ENCODE results near the gene ZMYND8. TPM values are rescaled to one million over a fixed set of nuclear protein-coding genes. Genes with fewer than 3 reads are reported as not detected.

Gene ZMYND8
- total RNA-seq, 1 donor from 2014 or later = 13.6 TPM

DNA sequence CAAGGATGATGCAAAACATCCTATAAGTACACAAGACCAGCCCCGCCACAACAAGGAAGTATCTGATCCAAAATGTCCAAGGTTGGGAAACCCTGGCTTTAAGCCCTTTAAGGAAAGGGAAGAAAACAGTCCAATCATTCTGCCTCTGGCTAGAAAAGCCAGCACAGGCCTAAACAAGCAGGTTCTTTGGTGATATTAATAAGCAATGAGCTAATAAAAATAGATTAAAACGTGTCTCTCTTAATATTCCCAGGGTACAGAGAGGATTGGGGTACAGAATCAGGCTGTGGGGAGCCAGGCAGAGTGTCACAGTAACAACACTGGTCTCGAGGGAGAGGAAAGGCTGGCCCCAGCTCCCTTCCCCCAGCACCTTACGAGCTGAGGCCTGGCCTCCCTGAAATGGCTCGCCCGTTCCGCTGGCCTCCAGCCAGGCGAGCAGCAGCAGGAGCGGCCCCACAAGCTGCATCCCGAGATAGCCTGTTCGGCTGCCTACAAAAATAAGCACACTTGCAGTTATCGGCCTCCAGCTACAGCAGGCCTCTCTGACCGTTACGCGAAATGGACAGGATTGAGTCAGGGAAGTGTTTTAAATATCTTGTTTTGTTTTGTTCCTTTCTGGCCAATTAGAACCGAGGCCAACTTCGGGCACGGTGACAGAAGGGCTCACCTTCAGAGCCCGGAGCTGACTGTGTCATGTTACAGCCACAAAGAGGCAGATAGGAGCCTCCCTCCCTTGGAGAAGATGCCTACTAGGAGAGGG, 4.0 kb upstream of the ZMYND8 start:
- H3K27me3 ChIP-seq (ENCODE audit: control insufficient read depth in 3 of 3, insufficient read depth in 3 of 3, low read length in 3 of 3) = no peaks in the 10 kb centered on the region
- no peaks in the 10 kb centered on the region for H3K36me3 ChIP-seq (ENCODE audit: control insufficient read depth in 3 of 3, insufficient read depth in 3 of 3, low read length in 3 of 3)
- H3K9ac ChIP-seq (ENCODE audit: low read depth in 1 of 3, low read length in 3 of 3) = peak overlapping the region; percentile 77 to 89 (median 89)
- no peaks in the 10 kb centered on the region for H3K9me3 ChIP-seq (ENCODE audit: control insufficient read depth in 3 of 3, low read length in 3 of 3)
- peaks cover 57 to 63% (median 61%) of the 10 kb centered on the region in 3 donors for H3K4me1 ChIP-seq (ENCODE audit: control insufficient read depth in 3 of 3, insufficient read depth in 3 of 3, low read length in 3 of 3)
- H3K27ac ChIP-seq (ENCODE audit: low read depth, low read length) = peak overlapping the region; percentile 96
- peak overlapping the region; percentile 23 to 68 (median 58) for H3K4me3 ChIP-seq (ENCODE audit: low read length in 3 of 3)

DNA sequence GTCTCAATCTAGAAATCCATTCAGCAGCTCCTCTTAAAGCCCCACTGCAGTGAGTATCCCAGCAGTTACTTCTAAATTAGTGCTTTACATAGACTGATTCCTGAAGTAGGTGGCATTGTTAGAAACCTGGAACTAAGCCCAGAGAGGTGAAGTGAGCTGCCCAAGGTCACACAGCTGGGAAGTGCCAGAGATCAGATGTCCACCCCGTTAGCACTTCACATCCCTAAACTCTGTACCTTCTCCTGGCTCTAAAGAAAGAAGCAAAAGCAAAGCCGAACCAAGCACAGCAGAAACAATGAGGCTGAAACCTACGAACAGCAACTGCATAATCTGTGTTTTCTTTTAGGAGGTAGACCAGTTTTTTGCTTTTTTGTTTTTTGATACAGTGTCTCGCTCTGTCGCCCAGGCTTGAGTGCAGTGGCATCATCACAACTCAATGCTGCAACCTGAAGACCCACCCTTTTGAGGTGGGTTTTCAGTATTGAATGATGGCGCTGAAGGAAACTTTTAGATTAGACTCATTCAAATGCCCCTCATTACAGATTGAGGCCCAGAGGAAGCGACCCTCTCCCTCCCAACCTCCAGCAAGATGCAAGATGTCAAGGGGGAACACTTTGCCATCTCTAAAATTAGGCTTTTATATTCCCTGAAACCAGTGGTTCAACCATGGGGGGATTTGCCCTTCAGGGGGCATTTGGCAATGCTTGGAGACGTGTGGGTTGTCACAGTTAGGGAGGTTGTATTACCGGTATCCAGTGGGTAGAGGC, 3.2 kb upstream of the ZMYND8 start:
- peaks cover 64 to 71% (median 68%) of the 10 kb centered on the region in 3 donors for H3K4me1 ChIP-seq (ENCODE audit: control insufficient read depth in 3 of 3, insufficient read depth in 3 of 3, low read length in 3 of 3)
- peak overlapping the region; percentile 96 for H3K27ac ChIP-seq (ENCODE audit: low read depth, low read length)
- H3K27me3 ChIP-seq (ENCODE audit: control insufficient read depth in 3 of 3, insufficient read depth in 3 of 3, low read length in 3 of 3) = no peaks in the 10 kb centered on the region
- H3K4me3 ChIP-seq (ENCODE audit: low read length in 3 of 3) = peak overlapping the region; percentile 58 to 68 (median 66)
- no peaks in the 10 kb centered on the region for H3K36me3 ChIP-seq (ENCODE audit: control insufficient read depth in 3 of 3, insufficient read depth in 3 of 3, low read length in 3 of 3)
- peak overlapping the region; percentile 77 to 89 (median 89) for H3K9ac ChIP-seq (ENCODE audit: low read depth in 1 of 3, low read length in 3 of 3)
- H3K9me3 ChIP-seq (ENCODE audit: control insufficient read depth in 3 of 3, low read length in 3 of 3) = no peaks in the 10 kb centered on the region

DNA sequence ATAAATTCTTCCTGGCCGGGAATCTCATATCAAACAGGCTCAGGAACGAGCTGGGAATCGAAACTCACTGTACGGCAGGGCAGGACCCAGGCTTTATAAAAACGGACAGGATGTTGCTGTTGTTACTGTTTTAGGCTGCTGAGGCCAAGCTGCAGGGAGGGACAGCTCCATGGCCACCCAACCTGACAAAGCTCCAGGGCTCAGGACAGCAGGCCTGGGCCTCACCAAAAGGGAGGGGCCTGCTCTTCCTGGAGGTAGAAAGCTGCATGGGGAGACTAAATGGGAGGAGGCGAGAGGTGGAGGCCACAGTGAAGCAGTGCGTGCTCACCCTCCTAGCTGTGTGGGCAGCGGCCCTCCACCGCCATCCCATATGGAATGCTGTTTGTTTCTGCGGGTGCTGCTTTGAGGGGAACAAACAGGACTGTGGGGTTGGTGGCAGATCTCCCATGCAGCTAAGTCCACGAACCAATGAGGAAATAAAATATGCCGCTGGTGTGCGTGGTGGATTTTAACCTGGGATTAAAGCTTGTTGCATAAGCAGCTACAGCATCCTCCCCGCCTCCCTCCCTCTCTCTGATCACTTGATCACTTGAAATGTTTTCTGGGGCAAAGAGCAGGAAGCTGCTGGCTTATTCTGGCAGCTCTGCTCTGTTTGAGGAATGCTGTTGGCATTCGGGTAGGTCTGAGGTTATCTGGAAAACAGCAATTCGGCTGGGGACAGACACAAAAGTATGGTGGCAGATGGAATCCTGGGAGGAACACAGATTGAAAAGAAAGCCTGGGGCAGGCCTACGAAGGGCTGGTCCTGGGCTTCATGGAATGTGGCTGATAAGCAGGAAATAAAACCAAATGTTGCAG, 2.4 kb upstream of the ZMYND8 start:
- H3K4me1 ChIP-seq (ENCODE audit: control insufficient read depth in 3 of 3, insufficient read depth in 3 of 3, low read length in 3 of 3) = peaks cover 70 to 79% (median 76%) of the 10 kb centered on the region in 3 donors
- peak overlapping the region; percentile 96 for H3K27ac ChIP-seq (ENCODE audit: low read depth, low read length)
- H3K9ac ChIP-seq (ENCODE audit: low read depth in 1 of 3, low read length in 3 of 3) = peak overlapping the region; percentile 77 to 89 (median 89)
- no peaks in the 10 kb centered on the region for H3K36me3 ChIP-seq (ENCODE audit: control insufficient read depth in 3 of 3, insufficient read depth in 3 of 3, low read length in 3 of 3)
- H3K9me3 ChIP-seq (ENCODE audit: control insufficient read depth in 3 of 3, low read length in 3 of 3) = no peaks in the 10 kb centered on the region
- H3K4me3 ChIP-seq (ENCODE audit: low read length in 3 of 3) = peak overlapping the region; percentile 55 to 66 (median 55)
- no peaks in the 10 kb centered on the region for H3K27me3 ChIP-seq (ENCODE audit: control insufficient read depth in 3 of 3, insufficient read depth in 3 of 3, low read length in 3 of 3)

DNA sequence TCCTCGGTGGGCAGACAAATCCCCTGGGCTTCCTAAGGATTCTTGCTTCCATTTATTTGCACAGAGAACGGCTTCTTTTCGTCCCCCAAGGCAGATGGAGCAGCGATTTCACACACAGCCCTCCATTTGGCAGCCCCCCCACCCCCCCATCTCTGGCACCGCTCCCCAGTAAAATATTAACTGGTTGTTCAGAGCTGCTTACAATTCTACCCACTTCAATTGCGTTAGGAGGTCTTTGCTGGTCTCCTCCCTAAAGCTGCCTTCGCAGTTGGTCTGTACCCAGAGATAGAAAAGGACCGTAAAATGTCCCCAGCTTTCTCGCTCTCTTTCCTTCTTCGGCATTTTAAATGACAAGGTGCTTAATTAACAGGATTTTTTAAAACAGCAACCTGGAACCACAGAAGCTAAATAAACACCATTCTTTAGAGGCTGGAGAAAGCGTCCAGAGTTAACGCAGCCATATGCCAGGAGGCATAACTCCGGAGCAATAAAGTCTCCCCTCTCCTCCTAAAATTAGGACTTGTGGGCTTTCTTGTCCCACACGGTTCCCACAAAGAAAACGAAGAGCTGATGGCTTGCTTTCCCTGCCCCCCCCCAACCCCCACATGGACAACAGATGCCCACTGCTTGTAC, 1.7 kb upstream of the ZMYND8 start:
- peak overlapping the region; percentile 73 to 89 (median 77) for H3K9ac ChIP-seq (ENCODE audit: low read depth in 1 of 3, low read length in 3 of 3)
- peak overlapping the region; percentile 55 to 66 (median 55) for H3K4me3 ChIP-seq (ENCODE audit: low read length in 3 of 3)

GRCh38 chr20:47357296-47358038, 968 bp upstream of the ZMYND8 start:
- Histone ChIP-seq H3K27ac (ENCODE audit: low read depth, low read length) (peak overlapping the region; percentile 96), H3K4me3 (ENCODE audit: low read length in 3 of 3) (peak overlapping the region; percentile 33 to 52 (median 48)), H3K9me3 (ENCODE audit: control insufficient read depth in 3 of 3, low read length in 3 of 3) (no peaks in the 10 kb centered on the region), H3K27me3 (ENCODE audit: control insufficient read depth in 3 of 3, insufficient read depth in 3 of 3, low read length in 3 of 3) (no peaks in the 10 kb centered on the region), H3K36me3 (ENCODE audit: control insufficient read depth in 3 of 3, insufficient read depth in 3 of 3, low read length in 3 of 3) (no peaks in the 10 kb centered on the region), H3K9ac (ENCODE audit: low read depth in 1 of 3, low read length in 3 of 3) (peak overlapping the region; percentile 73 to 89 (median 77)), H3K4me1 (ENCODE audit: control insufficient read depth in 3 of 3, insufficient read depth in 3 of 3, low read length in 3 of 3) (peaks cover 83 to 89% (median 89%) of the 10 kb centered on the region in 3 donors)

More for the DNA sequence above, 1.7 kb upstream of the ZMYND8 start:
- Histone ChIP-seq H3K27ac (ENCODE audit: low read depth, low read length) (peak overlapping the region; percentile 96), H3K27me3 (ENCODE audit: control insufficient read depth in 3 of 3, insufficient read depth in 3 of 3, low read length in 3 of 3) (no peaks in the 10 kb centered on the region), H3K9me3 (ENCODE audit: control insufficient read depth in 3 of 3, low read length in 3 of 3) (no peaks in the 10 kb centered on the region), H3K4me1 (ENCODE audit: control insufficient read depth in 3 of 3, insufficient read depth in 3 of 3, low read length in 3 of 3) (peaks cover 77 to 86% (median 83%) of the 10 kb centered on the region in 3 donors), H3K36me3 (ENCODE audit: control insufficient read depth in 3 of 3, insufficient read depth in 3 of 3, low read length in 3 of 3) (no peaks in the 10 kb centered on the region)

GRCh38 chr20:47356220-47356525, 326 bp downstream of the ZMYND8 start:
- Histone ChIP-seq H3K4me1 (ENCODE audit: control insufficient read depth in 3 of 3, insufficient read depth in 3 of 3, low read length in 3 of 3) (peaks cover 89 to 97% (median 95%) of the 10 kb centered on the region in 3 donors), H3K27me3 (ENCODE audit: control insufficient read depth in 3 of 3, insufficient read depth in 3 of 3, low read length in 3 of 3) (no peaks in the 10 kb centered on the region), H3K9me3 (ENCODE audit: control insufficient read depth in 3 of 3, low read length in 3 of 3) (no peaks in the 10 kb centered on the region), H3K36me3 (ENCODE audit: control insufficient read depth in 3 of 3, insufficient read depth in 3 of 3, low read length in 3 of 3) (no peaks in the 10 kb centered on the region), H3K27ac (ENCODE audit: low read depth, low read length) (peak overlapping the region; percentile 96), H3K9ac (ENCODE audit: low read depth in 1 of 3, low read length in 3 of 3) (peak overlapping the region; percentile 57 to 89 (median 65)), H3K4me3 (ENCODE audit: low read length in 3 of 3) (peak overlapping the region; percentile 49 to 59 (median 50))

- H3K9ac ChIP-seq (ENCODE audit: low read depth in 1 of 3, low read length in 3 of 3) = peak overlapping the region; percentile 41 to 64 (median 54)
These were observed 845 bp downstream of the ZMYND8 start for GRCh38 chr20:47355489-47356219.

DNA sequence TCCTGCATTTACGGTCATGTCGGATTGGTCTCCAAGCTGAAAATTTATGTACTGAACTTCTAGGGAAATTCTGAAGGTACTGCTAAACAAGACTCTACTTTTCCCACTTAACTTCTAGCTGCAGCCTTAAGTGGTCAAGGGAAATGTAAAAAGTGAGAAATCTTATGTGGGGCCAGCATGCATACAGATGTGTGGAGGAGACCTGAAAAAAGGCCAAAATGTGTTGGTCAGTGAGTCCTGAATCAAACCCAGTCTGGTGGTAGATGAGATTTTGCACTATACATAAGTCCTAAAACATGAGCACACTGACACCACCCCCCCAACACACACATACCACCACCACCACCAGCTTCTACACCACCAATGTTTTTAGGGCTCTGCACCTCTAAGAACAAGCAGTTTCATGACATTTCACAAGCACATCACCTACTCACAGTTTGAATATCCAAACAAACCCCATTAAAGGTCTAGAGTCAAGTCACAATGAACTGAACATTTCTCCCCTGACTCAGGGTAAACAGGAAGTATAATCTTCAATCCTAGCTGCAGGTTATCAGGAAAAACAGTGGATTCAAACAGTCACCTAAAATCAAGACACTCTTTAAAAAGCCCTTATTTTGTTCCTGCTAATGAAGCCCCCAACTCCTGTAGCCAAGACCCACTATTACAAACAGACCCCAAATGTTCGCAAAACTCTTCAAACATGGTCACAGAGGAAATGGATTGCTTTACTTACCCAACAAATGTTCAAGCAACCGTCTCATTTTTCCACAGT, 1.6 kb downstream of the ZMYND8 start:
- peak overlapping the region in 2 of 3 donors; percentile 28 to 50 for H3K4me3 ChIP-seq (ENCODE audit: low read length in 3 of 3)
- H3K27me3 ChIP-seq (ENCODE audit: control insufficient read depth in 3 of 3, insufficient read depth in 3 of 3, low read length in 3 of 3) = no peaks in the 10 kb centered on the region
- no peaks in the 10 kb centered on the region for H3K9me3 ChIP-seq (ENCODE audit: control insufficient read depth in 3 of 3, low read length in 3 of 3)
- no peaks in the 10 kb centered on the region for H3K36me3 ChIP-seq (ENCODE audit: control insufficient read depth in 3 of 3, insufficient read depth in 3 of 3, low read length in 3 of 3)
- H3K4me1 ChIP-seq (ENCODE audit: control insufficient read depth in 3 of 3, insufficient read depth in 3 of 3, low read length in 3 of 3) = peaks cover 85 to 96% (median 93%) of the 10 kb centered on the region in 3 donors
- peak overlapping the region; percentile 96 for H3K27ac ChIP-seq (ENCODE audit: low read depth, low read length)
- H3K9ac ChIP-seq (ENCODE audit: low read depth in 1 of 3, low read length in 3 of 3) = peak overlapping the region; percentile 3 to 63 (median 41)

More at GRCh38 chr20:47355489-47356219, 845 bp downstream of the ZMYND8 start:
- Histone ChIP-seq H3K9me3 (ENCODE audit: control insufficient read depth in 3 of 3, low read length in 3 of 3) (no peaks in the 10 kb centered on the region), H3K27ac (ENCODE audit: low read depth, low read length) (peak overlapping the region; percentile 96), H3K36me3 (ENCODE audit: control insufficient read depth in 3 of 3, insufficient read depth in 3 of 3, low read length in 3 of 3) (no peaks in the 10 kb centered on the region), H3K4me1 (ENCODE audit: control insufficient read depth in 3 of 3, insufficient read depth in 3 of 3, low read length in 3 of 3) (peaks cover 89 to 97% (median 95%) of the 10 kb centered on the region in 3 donors), H3K4me3 (ENCODE audit: low read length in 3 of 3) (peak overlapping the region; percentile 4 to 50 (median 49)), H3K27me3 (ENCODE audit: control insufficient read depth in 3 of 3, insufficient read depth in 3 of 3, low read length in 3 of 3) (no peaks in the 10 kb centered on the region)

Measured in skeletal muscle tissue (tissue), 4 donors.